Stimulated activated CD4-positive, alpha-beta T cell treated with anti-CD3 and anti-CD28 coated beads, Interleukin-1b, Interleukin-23, amount 100 ng/mL, for 1 hour (primary cell): Measurements from ENCODE around the gene CDK15.
"Not testable (repeated sequence)": the region's sequence is repeated elsewhere in the genome, so short reads cannot be mapped to it uniquely, and the experiment has no call there.

Source experiments
- DNase-seq, 2 donors: peaks; one replicate each; pipeline ENCODE4 v3.0.0-alpha.2; 2020; ENCODE audit warnings: low read depth in 2 of 2

CDK15 gene

DNA sequence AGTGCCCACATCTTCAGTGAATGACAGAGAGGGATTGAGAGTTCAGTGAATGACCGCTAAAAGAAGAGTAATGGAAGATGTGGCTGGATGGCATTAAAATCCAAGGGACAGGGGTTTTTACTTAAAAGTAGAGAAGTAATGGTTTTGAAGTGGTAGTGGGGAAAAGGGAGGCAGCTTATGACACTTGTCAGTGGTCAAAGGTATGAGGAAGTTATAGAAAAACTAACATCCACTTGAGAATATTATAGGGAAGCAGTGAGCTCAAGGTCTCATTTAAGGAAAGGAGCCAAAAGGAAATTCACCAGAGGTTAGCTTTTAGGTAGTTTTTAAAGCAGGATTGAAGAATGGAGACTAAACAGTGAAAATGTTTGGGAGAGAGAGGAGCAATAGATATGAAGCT is 24.3 kb downstream of the CDK15 start:
- DNase-seq = no peak

- DNase-seq = no peak
Measured at GRCh38 chr2:201831469-201831868, 25.1 kb downstream of the CDK15 start.

GRCh38 chr2:201833781-201834180 is 27.4 kb downstream of the CDK15 start:
- DNase-seq = no peak

- no peak for DNase-seq
Measured at GRCh38 chr2:201835066-201835465, 28.7 kb downstream of the CDK15 start.

DNA sequence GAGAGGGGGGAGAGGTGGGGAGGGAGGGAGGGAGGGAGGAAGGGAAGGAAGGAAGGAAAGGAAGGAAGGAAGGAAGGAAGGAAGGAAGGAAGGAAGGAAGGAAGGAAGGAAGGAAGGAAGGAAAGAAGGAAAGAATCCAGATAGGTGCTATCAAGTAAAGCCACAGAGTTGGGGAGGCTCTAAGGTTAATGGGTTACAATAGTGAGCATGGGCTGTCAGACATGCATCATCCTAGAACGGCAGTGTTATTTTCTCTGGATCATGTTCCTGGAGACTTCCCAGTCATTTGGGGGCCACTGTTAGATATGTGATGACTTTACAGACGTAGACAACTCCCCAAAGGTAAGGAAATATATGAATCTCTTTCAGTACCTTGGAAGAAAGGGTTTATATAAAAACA is 31.1 kb downstream of the CDK15 start:
- DNase-seq = no peak

GRCh38 chr2:201837824-201838431 is 31.6 kb downstream of the CDK15 start:
- DNase-seq = no peak

GRCh38 chr2:201839727-201840126 is 33.4 kb downstream of the CDK15 start:
- no peak for DNase-seq

- DNase-seq = no peak
Measured at GRCh38 chr2:201840726-201841125, 34.4 kb downstream of the CDK15 start.

GRCh38 chr2:201842131-201842860 is 36.0 kb downstream of the CDK15 start:
- no peak for DNase-seq

GRCh38 chr2:201844922-201845321 is 38.6 kb downstream of the CDK15 start:
- DNase-seq = not testable (repeated sequence)

DNA sequence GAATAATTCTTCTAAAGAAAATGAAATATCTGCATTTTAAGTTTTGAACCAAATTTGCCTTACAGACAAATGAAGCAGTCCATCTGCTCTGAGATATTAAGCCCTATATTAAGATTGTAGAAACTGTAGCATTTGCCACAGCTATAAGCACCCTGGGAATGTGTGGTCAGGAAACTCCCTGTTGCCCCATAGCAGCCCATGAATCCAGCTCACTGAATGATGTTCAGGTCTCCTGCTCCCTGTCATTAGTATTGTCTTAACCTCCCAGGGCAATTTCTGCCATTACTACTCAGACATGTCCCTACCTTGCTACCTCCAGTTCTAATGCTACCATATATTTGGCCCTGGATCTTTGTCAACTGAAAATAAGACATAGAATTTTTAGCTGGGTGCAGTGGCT is 41.1 kb downstream of the CDK15 start:
- DNase-seq = no peak

DNA sequence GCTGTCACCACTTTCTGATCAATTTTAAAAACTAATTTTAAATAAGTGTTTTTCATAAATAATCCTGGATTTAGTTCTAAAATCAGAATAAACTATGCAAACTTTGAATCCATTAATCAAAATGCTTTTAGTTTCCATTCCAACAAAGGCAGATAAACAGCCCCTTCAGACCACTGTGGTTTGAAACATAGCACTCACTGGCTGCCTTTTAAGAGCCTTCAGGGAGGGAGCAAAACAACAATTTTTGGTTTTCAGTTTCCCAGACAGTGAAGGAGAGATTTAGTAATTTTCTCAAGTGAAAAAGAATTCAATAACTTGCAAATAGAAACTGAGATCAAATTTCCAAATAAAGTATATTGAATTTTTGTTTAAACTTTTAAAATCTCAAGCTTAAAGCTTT is 46.1 kb downstream of the CDK15 start:
- no peak for DNase-seq

GRCh38 chr2:201852878-201853415 is 46.6 kb downstream of the CDK15 start:
- DNase-seq = no peak

DNA sequence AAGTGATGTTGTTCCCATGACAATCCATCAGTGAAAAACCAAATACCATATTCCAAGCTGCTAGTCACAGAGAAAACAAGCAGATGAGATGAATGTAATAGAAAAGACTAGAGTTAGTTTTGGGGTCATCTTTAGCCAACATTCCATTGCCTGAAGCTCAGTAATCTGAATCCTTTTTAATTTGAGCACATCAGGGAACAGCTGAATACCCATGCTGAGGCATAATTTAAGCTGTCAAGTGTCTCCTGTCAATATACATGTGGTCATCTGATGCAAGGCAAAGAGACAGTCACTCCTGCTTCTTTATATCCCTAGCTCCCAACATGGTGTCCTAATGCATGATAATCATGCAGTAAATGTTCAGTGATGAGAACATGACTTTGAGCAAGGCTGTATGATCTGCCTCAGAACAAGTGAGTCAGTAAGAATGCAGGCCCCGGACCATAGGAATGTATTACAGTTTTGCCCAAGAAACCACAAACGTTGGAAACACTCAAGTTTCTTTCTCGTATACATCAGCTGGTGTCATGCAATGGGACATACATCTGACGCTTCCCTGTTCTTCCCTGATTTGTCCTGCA is 48.0 kb downstream of the CDK15 start:
- DNase-seq = no peak

GRCh38 chr2:201854841-201855240 is 48.5 kb downstream of the CDK15 start:
- no peak for DNase-seq

DNA sequence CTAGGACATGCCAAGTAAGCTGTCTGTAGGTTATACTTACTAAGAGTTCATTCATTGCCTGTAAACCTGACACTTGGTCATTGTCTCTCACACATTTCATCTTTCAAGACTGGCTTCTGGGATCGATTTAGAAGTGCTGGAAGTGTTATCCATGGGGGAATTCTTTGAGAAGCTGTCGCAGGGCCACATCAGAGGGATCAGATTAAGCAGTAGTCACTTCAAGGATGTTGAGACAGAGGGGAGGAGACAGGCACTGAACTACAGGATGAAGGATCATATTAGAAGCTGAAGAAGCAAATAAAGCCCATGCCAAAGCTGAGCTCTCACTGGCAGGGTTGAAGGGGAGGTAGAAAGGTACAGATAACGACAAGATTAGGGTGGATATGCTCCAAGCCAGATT is 49.0 kb downstream of the CDK15 start:
- DNase-seq = no peak

- no peak for DNase-seq
Measured at GRCh38 chr2:201857326-201857725, 51.0 kb downstream of the CDK15 start.

DNA sequence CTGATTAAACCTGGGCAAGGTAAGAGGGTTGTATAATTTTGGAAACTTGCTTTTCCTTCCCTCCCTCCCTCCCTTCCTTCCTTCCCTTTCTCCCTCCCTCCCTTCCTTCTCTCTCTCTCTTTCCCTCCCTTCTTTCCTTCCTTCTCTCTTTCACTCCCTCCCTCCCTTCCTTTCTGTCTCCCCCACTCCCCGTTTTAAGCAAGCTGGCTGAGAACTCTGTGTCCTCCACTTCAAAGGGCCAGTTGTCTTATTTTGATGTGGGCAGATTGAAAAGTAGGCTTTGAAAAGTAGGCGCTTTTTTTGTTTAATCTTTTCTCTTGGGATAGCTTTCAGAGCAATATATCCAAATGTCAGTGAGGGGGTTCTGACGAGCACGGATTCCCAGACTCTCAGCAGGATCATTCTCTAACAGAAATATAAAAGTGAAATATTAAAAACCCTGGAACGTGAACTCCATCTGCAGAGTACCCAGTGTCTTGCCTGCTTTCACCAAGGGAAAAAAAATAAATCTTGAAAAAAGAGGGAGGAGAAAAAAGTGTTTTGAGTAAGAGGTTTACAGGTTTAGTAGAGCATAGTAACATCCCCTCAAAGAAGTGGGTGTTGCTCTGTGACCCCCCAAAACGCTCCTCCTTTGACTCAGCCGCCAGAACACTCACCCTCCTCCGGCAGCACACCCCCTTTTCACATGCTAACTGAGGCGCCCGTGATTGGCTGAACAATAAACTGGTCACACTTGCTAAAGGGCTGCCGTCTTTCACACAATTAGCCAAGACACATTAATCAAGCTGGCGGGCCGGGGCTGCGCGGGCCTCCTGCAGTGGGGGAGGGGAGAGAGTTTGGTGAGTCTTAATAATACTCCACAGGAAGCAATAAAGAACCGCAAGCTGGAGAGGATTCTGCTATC is 52.2 kb downstream of the CDK15 start:
- peak in 1 of 2 donors; percentile 2 for DNase-seq

GRCh38 chr2:201859949-201860348 is 53.6 kb downstream of the CDK15 start:
- DNase-seq = no peak

- no peak for DNase-seq
Measured at GRCh38 chr2:201860636-201861066, 54.3 kb downstream of the CDK15 start.

- no peak for DNase-seq
Measured at GRCh38 chr2:201862843-201863242, 56.5 kb downstream of the CDK15 start.
